PC-9 (cell line): Measurements from ENCODE around the gene LOX.

Experiments used
- CTCF ChIP-seq: fragments of 200-600 bp; sonication (generic); conservative IDR thresholded peaks from 2 replicates; pipeline ENCODE4 v1.6.1; 2017; ENCODE audit warnings: mixed run types, antibody characterized with exemption, mild to moderate bottlenecking, moderate library complexity
- EZH2 ChIP-seq: fragments of 200-600 bp; sonication (generic); IDR thresholded peaks from 2 replicates; pipeline ENCODE4 v1.8.0; 2017; ENCODE audit warnings: antibody characterized with exemption, low read depth

GRCh38 chr5:122077366-122078115 lies 518 bp downstream of the LOX start:
- TF ChIP-seq CTCF (no peak), EZH2 (no peak)
